AG09309 (cell line): ENCODE data around the gene TBC1D14.
"Not testable (repeated sequence)": the region's sequence is repeated elsewhere in the genome, so short reads cannot be mapped to it uniquely, and the experiment has no call there.

Experiments used
- DNase-seq: peaks from one replicate; pipeline ENCODE4 v3.0.0-alpha.2; 2010; ENCODE audit warnings: low read depth
- H3K4me3 ChIP-seq: 2 replicates; pipeline ENCODE4 v1.5.1; 2011; ENCODE audit warnings: mild to moderate bottlenecking, low read depth, low read length, moderate library complexity; ENCODE audit not compliant: control insufficient read depth
- TF ChIP-seq, protein P1 (sequence below): IDR thresholded peaks from 2 replicates; pipeline ENCODE4 v1.5.1; 2011; ENCODE audit warnings: mild to moderate bottlenecking, low read depth, low read length, inconsistent platforms; ENCODE audit not compliant: insufficient read depth, control insufficient read depth; ENCODE audit errors: missing control alignments

TBC1D14 gene

DNA sequence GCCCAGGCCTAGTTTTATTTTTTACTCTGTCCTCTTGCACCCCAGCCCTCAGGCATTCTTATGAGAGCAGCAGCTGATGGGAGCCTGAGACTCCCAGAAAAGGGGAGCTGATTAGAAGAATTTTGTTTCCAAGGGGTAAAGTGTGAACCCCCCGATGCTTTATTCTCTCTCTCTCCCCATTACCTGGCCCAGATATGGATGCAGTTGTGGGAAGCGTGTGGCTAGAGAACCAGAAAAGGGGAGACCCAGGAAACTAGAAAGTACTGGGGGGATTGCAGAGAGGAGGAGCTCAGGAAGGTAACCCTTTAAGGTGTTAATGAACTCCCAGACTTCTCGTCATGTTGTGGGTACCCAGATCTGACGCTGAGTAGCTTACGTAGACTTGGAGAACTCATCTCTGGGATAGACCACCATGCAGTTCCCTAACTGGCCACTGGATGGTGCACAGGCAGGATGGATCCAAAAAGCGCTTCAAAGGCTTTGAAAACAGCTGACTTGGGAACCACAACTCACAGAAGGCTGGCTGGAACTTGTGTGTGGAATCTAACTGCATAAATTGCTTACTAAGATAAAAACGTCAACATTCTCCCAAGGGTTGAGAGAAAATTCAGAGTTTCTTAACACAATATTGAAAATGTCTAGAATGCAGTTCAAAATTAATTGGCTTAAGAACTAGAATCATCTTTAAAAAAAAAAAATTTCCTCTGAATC, 64.7 kb downstream of the TBC1D14 start:
- H3K4me3 ChIP-seq: no peak overlapping the region
- DNase-seq: peak; percentile 64
- TF ChIP-seq, protein P1, sequence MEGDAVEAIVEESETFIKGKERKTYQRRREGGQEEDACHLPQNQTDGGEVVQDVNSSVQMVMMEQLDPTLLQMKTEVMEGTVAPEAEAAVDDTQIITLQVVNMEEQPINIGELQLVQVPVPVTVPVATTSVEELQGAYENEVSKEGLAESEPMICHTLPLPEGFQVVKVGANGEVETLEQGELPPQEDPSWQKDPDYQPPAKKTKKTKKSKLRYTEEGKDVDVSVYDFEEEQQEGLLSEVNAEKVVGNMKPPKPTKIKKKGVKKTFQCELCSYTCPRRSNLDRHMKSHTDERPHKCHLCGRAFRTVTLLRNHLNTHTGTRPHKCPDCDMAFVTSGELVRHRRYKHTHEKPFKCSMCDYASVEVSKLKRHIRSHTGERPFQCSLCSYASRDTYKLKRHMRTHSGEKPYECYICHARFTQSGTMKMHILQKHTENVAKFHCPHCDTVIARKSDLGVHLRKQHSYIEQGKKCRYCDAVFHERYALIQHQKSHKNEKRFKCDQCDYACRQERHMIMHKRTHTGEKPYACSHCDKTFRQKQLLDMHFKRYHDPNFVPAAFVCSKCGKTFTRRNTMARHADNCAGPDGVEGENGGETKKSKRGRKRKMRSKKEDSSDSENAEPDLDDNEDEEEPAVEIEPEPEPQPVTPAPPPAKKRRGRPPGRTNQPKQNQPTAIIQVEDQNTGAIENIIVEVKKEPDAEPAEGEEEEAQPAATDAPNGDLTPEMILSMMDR: peak; percentile 94

DNA sequence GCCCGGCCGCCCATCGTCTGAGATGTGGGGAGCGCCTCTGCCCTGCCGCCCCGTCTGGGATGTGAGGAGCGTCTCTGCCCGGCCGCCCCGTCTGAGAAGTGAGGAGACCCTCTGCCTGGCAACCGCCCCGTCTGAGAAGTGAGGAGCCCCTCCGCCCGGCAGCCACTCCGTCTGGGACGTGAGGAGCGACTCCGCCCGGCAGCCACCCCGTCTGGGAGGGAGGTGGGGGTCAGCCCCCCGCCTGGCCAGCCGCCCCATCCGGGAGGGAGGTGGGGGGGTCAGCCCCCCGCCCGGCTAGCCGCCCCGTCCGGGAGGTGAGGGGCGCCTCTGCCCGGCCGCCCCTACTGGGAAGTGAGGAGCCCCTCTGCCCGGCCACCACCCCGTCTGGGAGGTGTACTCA, 68.2 kb downstream of the TBC1D14 start:
- not testable (repeated sequence) for DNase-seq, H3K4me3 ChIP-seq

GRCh38 chr4:6983544-6984142, 74.0 kb downstream of the TBC1D14 start:
- TF ChIP-seq, protein P1: no peak
- DNase-seq: no peak
- no peak overlapping the region for H3K4me3 ChIP-seq

DNA sequence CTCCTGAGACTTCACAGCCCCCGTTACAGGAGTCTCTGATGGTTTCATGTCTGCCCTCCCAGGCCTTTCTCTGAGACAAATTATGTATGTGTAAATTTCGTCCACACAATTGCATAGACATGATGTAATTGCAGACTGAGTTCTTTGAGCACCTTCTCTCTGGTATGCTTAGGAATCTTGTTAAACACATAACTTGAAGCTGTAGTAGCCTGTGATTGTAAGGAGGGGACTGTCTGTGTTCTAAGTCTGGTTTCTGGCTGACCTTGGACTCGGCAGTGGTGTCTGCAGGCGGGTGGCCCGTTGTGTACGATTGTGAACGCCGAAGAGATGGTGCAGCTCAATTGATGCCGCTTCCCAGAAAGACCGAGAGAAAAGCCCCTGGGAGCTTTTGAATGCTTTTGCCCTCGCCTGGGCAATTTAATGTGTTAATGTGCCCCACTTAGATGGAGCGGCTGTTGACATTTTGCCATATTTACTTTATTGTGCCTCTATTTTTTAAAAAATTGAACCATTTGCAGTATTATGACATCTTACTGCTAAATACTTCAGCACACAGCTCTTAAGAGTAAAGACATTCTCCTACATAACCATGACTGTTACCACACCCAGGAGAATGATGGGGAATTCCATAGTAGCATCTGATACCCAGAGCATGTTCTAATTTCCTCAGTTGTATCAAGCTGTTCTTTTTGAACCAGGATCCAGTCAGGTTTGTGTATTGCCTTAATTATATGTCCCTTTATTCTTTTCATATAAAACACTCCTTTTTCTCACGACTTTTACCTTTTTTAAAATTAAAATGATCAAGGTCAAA, 75.2 kb downstream of the TBC1D14 start:
- DNase-seq: no peak
- TF ChIP-seq, protein P1: no peak
- no peak overlapping the region for H3K4me3 ChIP-seq

DNA sequence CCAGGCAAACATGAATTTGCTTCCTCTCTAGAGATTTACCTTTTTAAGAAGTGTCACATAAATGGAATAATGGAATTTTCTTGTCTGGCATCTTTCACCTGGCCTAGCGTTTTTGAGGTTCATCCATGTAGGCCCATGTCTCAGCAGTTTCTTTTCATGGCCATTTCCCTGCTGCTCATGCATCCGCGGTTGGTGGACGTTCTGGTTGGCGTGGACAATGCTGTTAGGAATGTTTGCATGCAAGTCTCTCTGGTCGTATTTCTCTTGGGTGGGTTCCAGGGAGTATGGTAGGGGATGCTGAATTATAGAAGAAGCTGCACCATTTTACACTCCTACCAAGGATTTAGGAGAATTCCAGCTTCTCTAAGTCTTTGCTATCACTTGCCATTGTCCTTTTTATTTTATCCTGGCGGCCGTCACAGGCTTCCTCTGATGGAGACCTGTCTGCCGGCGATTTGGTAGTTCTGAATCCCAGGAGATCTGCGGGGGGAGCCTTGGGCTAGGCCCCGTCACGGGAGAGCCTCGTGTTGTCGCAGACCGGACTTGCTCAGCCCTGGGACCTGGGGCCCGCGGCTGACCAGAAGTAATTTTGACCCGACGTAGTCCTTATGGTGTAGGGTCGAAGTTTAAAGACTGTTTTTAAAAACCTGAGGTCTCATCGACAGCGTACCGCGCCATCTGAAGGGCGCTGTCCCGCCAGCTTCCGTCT, 76.6 kb downstream of the TBC1D14 start:
- no peak for DNase-seq
- peak overlapping the region; percentile 54 for H3K4me3 ChIP-seq
- TF ChIP-seq, protein P1: no peak

GRCh38 chr4:6986781-6987587, 77.4 kb downstream of the TBC1D14 start:
- peak; percentile 58 for DNase-seq

More at GRCh38 chr4:6986781-6987587, 77.4 kb downstream of the TBC1D14 start:
- H3K4me3 ChIP-seq: peak overlapping the region; percentile 72
- TF ChIP-seq, protein P1: no peak
